HepG2 (cell line): ENCODE results near the gene SLC38A3. TPM values are rescaled to one million over a fixed set of nuclear protein-coding genes. Genes with fewer than 3 reads are reported as not detected.

Experiments
- FOXO4 ChIP-seq: sonication (generic); formaldehyde crosslinking; conservative IDR thresholded peaks from 2 replicates; pipeline ENCODE4 v1.8.1; 2023; ENCODE audit warnings: missing genetic modification reagents
- HIC2 ChIP-seq: sonication (generic); formaldehyde crosslinking; IDR thresholded peaks from 2 replicates; pipeline ENCODE4 v1.9.0; 2022; ENCODE audit warnings: low read depth, missing genetic modification reagents
- HMG20B ChIP-seq: conservative IDR thresholded peaks from 2 replicates; pipeline ENCODE4 v1.6.1; 2016; ENCODE audit warnings: missing genetic modification reagents, missing compliant biosample characterization
- MLX ChIP-seq: IDR thresholded peaks from 2 replicates; pipeline ENCODE4 v1.6.1; 2016
- PRPF4 ChIP-seq: fragments of 200-400 bp; formaldehyde crosslinking; IDR thresholded peaks from 2 replicates; pipeline ENCODE4 v1.6.1; 2016; ENCODE audit warnings: low read length, low read depth; ENCODE audit not compliant: poor library complexity, severe bottlenecking
- SKIL ChIP-seq: sonication (generic); formaldehyde crosslinking; IDR thresholded peaks from 2 replicates; pipeline ENCODE4 v1.8.0; 2022; ENCODE audit warnings: missing genetic modification reagents, mild to moderate bottlenecking, moderate library complexity, borderline replicate concordance
- ZBTB43 ChIP-seq: sonication (generic); formaldehyde crosslinking; conservative IDR thresholded peaks from 2 replicates; pipeline ENCODE4 v1.4.0; 2020; ENCODE audit warnings: missing genetic modification reagents
- ZBTB7B ChIP-seq: sonication (generic); formaldehyde crosslinking; IDR thresholded peaks from 2 replicates; pipeline ENCODE4 v1.4.0; 2020; ENCODE audit warnings: missing genetic modification reagents
- ZFP82 ChIP-seq: sonication (generic); formaldehyde crosslinking; IDR thresholded peaks from 2 replicates; pipeline ENCODE4 v1.5.1; 2020; ENCODE audit warnings: mild to moderate bottlenecking, missing genetic modification reagents, borderline replicate concordance
- ZMAT5 ChIP-seq: sonication (generic); formaldehyde crosslinking; IDR thresholded peaks from 2 replicates; pipeline ENCODE4 v1.5.0; 2020; ENCODE audit warnings: mild to moderate bottlenecking, low read depth, missing genetic modification reagents, borderline replicate concordance
- ZNF430 ChIP-seq: sonication (generic); formaldehyde crosslinking; IDR thresholded peaks from 2 replicates; pipeline ENCODE4 v1.9.0; 2021; ENCODE audit warnings: mild to moderate bottlenecking, missing genetic modification reagents
- ZNF800 ChIP-seq: sonication (generic); formaldehyde crosslinking; IDR thresholded peaks from 2 replicates; pipeline ENCODE4 v1.4.0; 2020; ENCODE audit warnings: missing genetic modification reagents
- polyA plus RNA-seq, 8 experiments: library from polyadenylated mRNA; depleted of rRNA in 3 of 8; stranded (reverse) in 7 of 8; unstranded in 1 of 8; fragments of >200 nt; fragmentation: Illumina TruSeq in 4 of 8; extraction: Trizol in 4 of 8; gene quantifications; 2 replicates each; pipeline versions ENCODE4 v1.2.1 to v1.2.3, GENCODE V29; 2011 to 2016; ENCODE audit warnings: low read depth in 4 of 8, missing spikeins in 1 of 8, mixed read lengths in 1 of 8; ENCODE audit not compliant: insufficient read depth in 1 of 8
- total RNA-seq, 5 experiments: library from RNA; depleted of rRNA; stranded (reverse); fragments of >200 nt; fragmentation: Illumina TruSeq; extraction: Trizol; gene quantifications; 2 replicates each; pipeline ENCODE4 v1.2.3, GENCODE V29; 2016; ENCODE audit warnings: low read depth in 1 of 5

Gene SLC38A3
- total and polyA plus RNA-seq, 2 of the 13 experiments (the other 11 are each of a cell fraction or from before 2014, with no cell fraction given) = 29.8 to 164 TPM

- TF ChIP-seq HIC2 (CRISPR knock-in tag) = peak; percentile 87
- TF ChIP-seq MLX (CRISPR knock-in tag) = no peak
- TF ChIP-seq ZMAT5 (CRISPR knock-in tag) = no peak
- TF ChIP-seq ZFP82 (CRISPR knock-in tag) = no peak
- peak; percentile 71; the same call in 1 of the 2 replicates for TF ChIP-seq ZBTB7B (CRISPR knock-in tag)
- no peak for TF ChIP-seq PRPF4
- no peak for TF ChIP-seq SKIL
- TF ChIP-seq ZNF800 (CRISPR knock-in tag) = 0 out of 2 replicates have a peak, but pooled peaks have one; percentile 31
- no peak for TF ChIP-seq ZBTB43 (CRISPR knock-in tag)
- TF ChIP-seq FOXO4 (CRISPR knock-in tag) = no peak
- TF ChIP-seq HMG20B = no peak
- TF ChIP-seq ZNF430 (CRISPR knock-in tag) = no peak
These were observed 3.3 kb upstream of the SLC38A3 start (continued) for GRCh38 chr3:50201573-50202315.
